ENCODE results near the gene KLHL6.

Gene KLHL6

GRCh38 chr3:183491109-183491922, 64.2 kb downstream of the KLHL6 start:
- H3K27ac ChIP-seq: no peak overlapping the region
- TF ChIP-seq, protein P1, sequence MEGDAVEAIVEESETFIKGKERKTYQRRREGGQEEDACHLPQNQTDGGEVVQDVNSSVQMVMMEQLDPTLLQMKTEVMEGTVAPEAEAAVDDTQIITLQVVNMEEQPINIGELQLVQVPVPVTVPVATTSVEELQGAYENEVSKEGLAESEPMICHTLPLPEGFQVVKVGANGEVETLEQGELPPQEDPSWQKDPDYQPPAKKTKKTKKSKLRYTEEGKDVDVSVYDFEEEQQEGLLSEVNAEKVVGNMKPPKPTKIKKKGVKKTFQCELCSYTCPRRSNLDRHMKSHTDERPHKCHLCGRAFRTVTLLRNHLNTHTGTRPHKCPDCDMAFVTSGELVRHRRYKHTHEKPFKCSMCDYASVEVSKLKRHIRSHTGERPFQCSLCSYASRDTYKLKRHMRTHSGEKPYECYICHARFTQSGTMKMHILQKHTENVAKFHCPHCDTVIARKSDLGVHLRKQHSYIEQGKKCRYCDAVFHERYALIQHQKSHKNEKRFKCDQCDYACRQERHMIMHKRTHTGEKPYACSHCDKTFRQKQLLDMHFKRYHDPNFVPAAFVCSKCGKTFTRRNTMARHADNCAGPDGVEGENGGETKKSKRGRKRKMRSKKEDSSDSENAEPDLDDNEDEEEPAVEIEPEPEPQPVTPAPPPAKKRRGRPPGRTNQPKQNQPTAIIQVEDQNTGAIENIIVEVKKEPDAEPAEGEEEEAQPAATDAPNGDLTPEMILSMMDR (IDR thresholded peaks at IDR 0.05): no peak
- peaks cover 58% of the 10 kb centered on the region for H3K36me3 ChIP-seq
- no peaks in the 10 kb centered on the region for H3K4me1 ChIP-seq (ENCODE audit: control insufficient read depth in 1 of 2, insufficient read depth in 1 of 2, low read depth in 1 of 2, low read length in 1 of 2)
- no peaks in the 10 kb centered on the region for H3K27me3 ChIP-seq
- no peaks in the 10 kb centered on the region for H3K9me3 ChIP-seq
- no peak overlapping the region for H3K4me3 ChIP-seq (ENCODE audit: low read depth in 1 of 2, low read length in 1 of 2)

GRCh38 chr3:183490653-183491052, 64.9 kb downstream of the KLHL6 start:
- Histone ChIP-seq H3K36me3 (peaks cover 58% of the 10 kb centered on the region), H3K4me1 (ENCODE audit: control insufficient read depth in 1 of 2, insufficient read depth in 1 of 2, low read depth in 1 of 2, low read length in 1 of 2) (no peaks in the 10 kb centered on the region), H3K4me3 (ENCODE audit: low read depth in 1 of 2, low read length in 1 of 2) (no peak overlapping the region), H3K27ac (no peak overlapping the region), H3K9me3 (no peaks in the 10 kb centered on the region), H3K27me3 (no peaks in the 10 kb centered on the region)
- TF ChIP-seq, protein P1 (IDR thresholded peaks at IDR 0.05): no peak

DNA sequence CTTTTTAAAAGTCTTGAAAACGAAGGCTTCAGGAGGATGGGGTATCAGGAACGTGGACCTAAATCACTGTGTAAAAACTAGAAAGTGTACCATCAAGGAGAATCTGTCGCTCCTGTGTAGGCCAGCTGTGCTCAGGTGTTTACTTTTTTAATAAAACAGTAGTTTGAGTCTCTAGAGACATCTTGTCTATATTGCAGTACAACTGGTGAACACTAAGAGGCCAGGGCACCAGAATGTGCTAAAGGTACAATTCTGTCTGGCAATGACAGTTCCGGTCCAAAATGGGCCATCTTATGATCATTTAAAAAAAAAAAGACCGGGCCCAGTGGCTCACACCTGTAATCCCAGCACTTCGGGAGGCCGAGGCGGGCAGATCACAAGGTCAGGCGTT, 65.3 kb downstream of the KLHL6 start:
- Histone ChIP-seq H3K9me3 (no peaks in the 10 kb centered on the region), H3K4me3 (ENCODE audit: low read depth in 1 of 2, low read length in 1 of 2) (no peak overlapping the region), H3K27ac (no peak overlapping the region), H3K36me3 (peaks cover 58% of the 10 kb centered on the region), H3K27me3 (no peaks in the 10 kb centered on the region), H3K4me1 (ENCODE audit: control insufficient read depth in 1 of 2, insufficient read depth in 1 of 2, low read depth in 1 of 2, low read length in 1 of 2) (no peaks in the 10 kb centered on the region)
- TF ChIP-seq, protein P1 (IDR thresholded peaks at IDR 0.05): no peak

GRCh38 chr3:183489455-183490210, 65.9 kb downstream of the KLHL6 start:
- TF ChIP-seq, protein P1 (IDR thresholded peaks at IDR 0.05): no peak
- Histone ChIP-seq H3K27me3 (no peaks in the 10 kb centered on the region), H3K4me1 (ENCODE audit: control insufficient read depth in 1 of 2, insufficient read depth in 1 of 2, low read depth in 1 of 2, low read length in 1 of 2) (peaks cover 1% of the 10 kb centered on the region in 2 experiments), H3K9me3 (no peaks in the 10 kb centered on the region), H3K27ac (no peak overlapping the region), H3K36me3 (peaks cover 57% of the 10 kb centered on the region), H3K4me3 (ENCODE audit: low read depth in 1 of 2, low read length in 1 of 2) (no peak overlapping the region)

- Histone ChIP-seq H3K9me3 (no peaks in the 10 kb centered on the region), H3K27me3 (no peaks in the 10 kb centered on the region), H3K36me3 (peaks cover 44% of the 10 kb centered on the region), H3K4me1 (ENCODE audit: control insufficient read depth in 1 of 2, insufficient read depth in 1 of 2, low read depth in 1 of 2, low read length in 1 of 2) (peaks cover 13 to 14% of the 10 kb centered on the region in 2 experiments), H3K4me3 (ENCODE audit: low read depth in 1 of 2, low read length in 1 of 2) (no peak overlapping the region), H3K27ac (no peak overlapping the region)
- TF ChIP-seq, protein P1 (IDR thresholded peaks at IDR 0.05): no peak
Observed at GRCh38 chr3:183488343-183488742, 67.2 kb downstream of the KLHL6 start.

Data from neutrophil (primary cell).